ENCODE measurements around the gene PAX7. TPM values are rescaled to one million over a fixed set of nuclear protein-coding genes. Genes with fewer than 3 reads are reported as not detected.

The PAX7 gene
- total and polyA plus RNA-seq, 2 of the 4 experiments (the other 2 are of a cell fraction) = not detected

DNA sequence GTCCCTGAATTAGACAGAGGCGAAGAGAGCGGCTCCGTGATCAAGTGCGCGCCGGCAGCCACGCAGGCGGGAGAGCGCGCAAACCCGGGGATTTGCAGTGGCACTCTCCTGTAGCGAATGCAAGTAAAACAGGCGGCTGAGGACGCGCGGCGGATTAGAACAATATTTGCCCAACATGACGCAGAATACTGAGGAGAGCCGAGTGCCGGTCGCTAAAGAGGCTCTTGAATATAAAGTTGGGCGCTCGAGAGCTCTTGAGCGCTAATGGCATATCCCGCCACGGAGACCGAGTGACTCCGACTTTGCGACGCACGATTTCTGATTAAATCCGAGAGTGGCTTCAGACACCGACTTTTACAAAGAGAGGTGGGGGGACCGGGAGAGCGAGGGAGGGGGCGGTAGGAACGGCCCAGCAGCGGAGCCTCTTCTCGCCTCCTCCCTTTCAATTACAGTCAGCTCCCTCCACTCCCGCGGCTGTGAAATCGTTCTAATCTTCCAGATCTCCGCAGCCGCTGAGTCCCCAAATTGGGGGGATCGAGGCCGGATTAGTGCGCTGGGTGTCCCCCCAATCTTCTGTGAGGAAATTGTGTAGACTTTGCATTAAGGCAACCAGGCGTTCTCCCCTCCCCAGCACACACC, 2.3 kb downstream of the PAX7 start:
- POLR2A ChIA-PET (ENCODE audit: unreplicated experiment) = no interaction called here
- Histone ChIP-seq H4K91ac (ENCODE audit: insufficient read depth, low read depth, low read length) (no peak overlapping the region), H3K23ac (ENCODE audit: low read depth, low read length) (no peak overlapping the region), H4K5ac (ENCODE audit: low read depth, low read length) (no peak overlapping the region), H3K56ac (ENCODE audit: extremely low read depth, insufficient read depth, low read length) (no peak overlapping the region), H3K9ac (ENCODE audit: low read depth, low read length) (no peak overlapping the region), H2AFZ (replicated peaks; ENCODE audit: low read length, poor library complexity) (no peak overlapping the region), H3K27me3 (ENCODE audit: control insufficient read depth, insufficient read depth, low read length) (peaks cover 88% of the 10 kb centered on the region), H2BK15ac (ENCODE audit: low read depth, low read length) (no peak overlapping the region), H4K8ac (ENCODE audit: low read depth in 2 of 2, low read length in 2 of 2) (no peak overlapping the region), H4K20me1 (ENCODE audit: insufficient read depth, low read length) (no peaks in the 10 kb centered on the region), H3K4me2 (ENCODE audit: low read depth, low read length) (no peak overlapping the region), H2BK5ac (ENCODE audit: low read depth, low read length, poor library complexity, severe bottlenecking) (no peak overlapping the region), H3K4ac (ENCODE audit: low read depth, low read length) (no peak overlapping the region), H3K4me3 (ENCODE audit: insufficient read depth, low read depth, low read length) (no peak overlapping the region), H2AK9ac (replicated peaks; ENCODE audit: low read depth, low read length, poor library complexity) (no peak overlapping the region), H3K27ac (ENCODE audit: insufficient read depth, low read length) (no peak overlapping the region), H3K9me1 (ENCODE audit: insufficient read depth, low read length) (no peaks in the 10 kb centered on the region), H3K36me3 (ENCODE audit: control insufficient read depth, insufficient read depth, low read length) (no peaks in the 10 kb centered on the region), H3K9me3 (ENCODE audit: control insufficient read depth, insufficient read depth, low read length) (no peaks in the 10 kb centered on the region), H2BK20ac (ENCODE audit: low read depth, low read length) (no peak overlapping the region), H3K14ac (replicated peaks; ENCODE audit: low read depth, low read length) (no peak overlapping the region), H2BK120ac (ENCODE audit: low read depth, low read length) (no peak overlapping the region), H3K4me1 (ENCODE audit: control insufficient read depth, insufficient read depth, low read length) (no peaks in the 10 kb centered on the region), H2AK5ac (ENCODE audit: low read depth, low read length) (no peak overlapping the region), H3K18ac (ENCODE audit: low read depth, low read length) (no peak overlapping the region), H3K79me1 (ENCODE audit: low read depth in 1 of 2, low read length in 2 of 2) (no peaks in the 10 kb centered on the region)
- in situ Hi-C loops (cut with MboI; ENCODE audit: low sequenced_read_pairs) = no loop called here
- 0% methylated on average over 23 of the region's 48 CpGs; no CpG with 5 or more reads in 1 of the 2 experiments for WGBS, 2 experiments (ENCODE audit: extremely low coverage in 2 of 2, insufficient read length in 1 of 2)
- DNase-seq (no peak), ATAC-seq (ENCODE audit: low read depth) (no peak)
- BruUV-seq (replicated peaks) = no TSS peak
- CTCF ChIA-PET = no interaction called here
- TF ChIP-seq ELK1 (IDR thresholded peaks at IDR 0.05; ENCODE audit: borderline replicate concordance, low read depth, low read length) (no peak), CHD1 (IDR thresholded peaks at IDR 0.05; ENCODE audit: low read depth, low read length) (no peak), BHLHE40 (IDR thresholded peaks at IDR 0.05; ENCODE audit: low read depth, low read length) (no peak), RCOR1 (IDR thresholded peaks at IDR 0.05; ENCODE audit: insufficient replicate concordance, low read length) (no peak), RFX5 (IDR thresholded peaks at IDR 0.05; ENCODE audit: low read depth, low read length) (no peak)
- TF ChIP-seq, protein P1, sequence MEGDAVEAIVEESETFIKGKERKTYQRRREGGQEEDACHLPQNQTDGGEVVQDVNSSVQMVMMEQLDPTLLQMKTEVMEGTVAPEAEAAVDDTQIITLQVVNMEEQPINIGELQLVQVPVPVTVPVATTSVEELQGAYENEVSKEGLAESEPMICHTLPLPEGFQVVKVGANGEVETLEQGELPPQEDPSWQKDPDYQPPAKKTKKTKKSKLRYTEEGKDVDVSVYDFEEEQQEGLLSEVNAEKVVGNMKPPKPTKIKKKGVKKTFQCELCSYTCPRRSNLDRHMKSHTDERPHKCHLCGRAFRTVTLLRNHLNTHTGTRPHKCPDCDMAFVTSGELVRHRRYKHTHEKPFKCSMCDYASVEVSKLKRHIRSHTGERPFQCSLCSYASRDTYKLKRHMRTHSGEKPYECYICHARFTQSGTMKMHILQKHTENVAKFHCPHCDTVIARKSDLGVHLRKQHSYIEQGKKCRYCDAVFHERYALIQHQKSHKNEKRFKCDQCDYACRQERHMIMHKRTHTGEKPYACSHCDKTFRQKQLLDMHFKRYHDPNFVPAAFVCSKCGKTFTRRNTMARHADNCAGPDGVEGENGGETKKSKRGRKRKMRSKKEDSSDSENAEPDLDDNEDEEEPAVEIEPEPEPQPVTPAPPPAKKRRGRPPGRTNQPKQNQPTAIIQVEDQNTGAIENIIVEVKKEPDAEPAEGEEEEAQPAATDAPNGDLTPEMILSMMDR (conservative IDR thresholded peaks at IDR 0.05; ENCODE audit: low read depth, low read length) = no peak
- TF ChIP-seq, protein P2, sequence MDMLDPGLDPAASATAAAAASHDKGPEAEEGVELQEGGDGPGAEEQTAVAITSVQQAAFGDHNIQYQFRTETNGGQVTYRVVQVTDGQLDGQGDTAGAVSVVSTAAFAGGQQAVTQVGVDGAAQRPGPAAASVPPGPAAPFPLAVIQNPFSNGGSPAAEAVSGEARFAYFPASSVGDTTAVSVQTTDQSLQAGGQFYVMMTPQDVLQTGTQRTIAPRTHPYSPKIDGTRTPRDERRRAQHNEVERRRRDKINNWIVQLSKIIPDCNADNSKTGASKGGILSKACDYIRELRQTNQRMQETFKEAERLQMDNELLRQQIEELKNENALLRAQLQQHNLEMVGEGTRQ (IDR thresholded peaks at IDR 0.05; ENCODE audit: low read depth, low read length) = no peak
- dilution Hi-C loops (cut with HindIII; ENCODE audit: low sequenced_read_pairs, unreplicated experiment) = no loop called here
- intact Hi-C loops (cut with micrococcal nuclease) = no loop called here

All from IMR-90 (cell line).